HCT116 (cell line): ENCODE results near the gene HECTD2. TPM values are rescaled to one million over a fixed set of nuclear protein-coding genes. Genes with fewer than 3 reads are reported as not detected.

Source experiments
- ATAC-seq: fragments of 200-7000 bp; cut with Tn5 transposase; 2 replicates; pipeline ENCODE4 v1.9.1; 2020; ENCODE audit warnings: mild to moderate bottlenecking, moderate library complexity
- BruUV-seq: library from RNA; stranded (reverse); fragments of 400-500 nt; replicated peaks from 2 replicates; lab custom pipeline; 2021; lab: Mats Ljungman, UMichigan
- CTCF ChIA-PET: fragments of 300-600 bp; sonication (Branson Sonifier 250); formaldehyde crosslinking; loops from one replicate; lab custom pipeline; 2021; ENCODE audit warnings: antibody characterized with exemption; lab: Charles Lee
- POLR2A ChIA-PET: fragments of 300-600, 350-600 bp; sonication (Branson Sonifier 250); formaldehyde crosslinking; loops from one replicate; lab custom pipeline; 2021; ENCODE audit warnings: antibody characterized with exemption; lab: Charles Lee
- RAD21 ChIA-PET, 2 experiments: fragments of 300-600 bp; sonication (Branson Sonifier 250); formaldehyde crosslinking; loops; one replicate each; lab custom pipeline; 2023; ENCODE audit warnings: low total read pairs in 2 of 2; ENCODE audit not compliant: uncharacterized antibody in 2 of 2, unreplicated experiment in 2 of 2, low non-redundant PET in 1 of 2; lab: Charles Lee
- DNase-seq: peaks from one replicate; pipeline ENCODE4 v3.0.0-alpha.2; 2010; ENCODE audit warnings: low read depth, low spot score
- H2AFZ ChIP-seq: fragments of 200-600 bp; shearing (Covaris generic), sonication (generic); 2 replicates; pipeline ENCODE4 v1.6.1; 2017; ENCODE audit warnings: low read depth, mixed run types, mixed read lengths, antibody characterized with exemption, low read length; ENCODE audit not compliant: poor library complexity, severe bottlenecking
- H3K27ac ChIP-seq: 2 replicates; pipeline ENCODE4 v1.5.1; 2012; ENCODE audit warnings: low read depth, low read length
- H3K27me3 ChIP-seq: fragments of 200-600 bp; sonication (generic); 2 replicates; pipeline ENCODE4 v1.6.1; 2016; ENCODE audit warnings: mixed run types, low read length, mixed read lengths; ENCODE audit not compliant: insufficient read depth
- H3K36me3 ChIP-seq, 2 experiments: fragments of 200-500 bp in 1 of 2; fragments of 200-600 bp in 1 of 2; sonication (Bioruptor generic) in 1 of 2; sonication (generic) in 1 of 2; 2 replicates each; pipeline versions ENCODE4 v1.5.1 to v1.6.1; 2014 to 2016; ENCODE audit warnings: low read length in 2 of 2, inconsistent platforms in 1 of 2, mixed read lengths in 1 of 2, mixed run types in 1 of 2; ENCODE audit not compliant: insufficient read depth in 2 of 2, control insufficient read depth in 1 of 2
- H3K4me1 ChIP-seq, 2 experiments: fragments of 200-600 bp in 1 of 2; sonication (generic) in 1 of 2; 2 replicates each; pipeline versions ENCODE4 v1.5.1 to v1.6.1; 2012 to 2017; ENCODE audit warnings: low read length in 2 of 2, inconsistent platforms in 1 of 2, mild to moderate bottlenecking in 1 of 2, mixed read lengths in 1 of 2, mixed run types in 1 of 2, moderate library complexity in 1 of 2; ENCODE audit not compliant: insufficient read depth in 2 of 2, control insufficient read depth in 1 of 2
- H3K4me2 ChIP-seq: fragments of 200-600 bp; sonication (generic); 2 replicates; pipeline ENCODE4 v1.6.1; 2017; ENCODE audit warnings: mixed run types, low read length, mixed read lengths
- H3K4me3 ChIP-seq, 2 experiments: fragments of 200-600 bp in 1 of 2; sonication (generic) in 1 of 2; replicated peaks in 1 of 2; 2 replicates each; pipeline ENCODE4 v1.5.1; 2011 to 2016; ENCODE audit warnings: low read length in 2 of 2, control low read depth in 1 of 2, low read depth in 1 of 2, mild to moderate bottlenecking in 1 of 2, mixed read lengths in 1 of 2, mixed run types in 1 of 2
- H3K79me2 ChIP-seq: fragments of 200-600 bp; sonication (generic); 2 replicates; pipeline ENCODE4 v1.6.1; 2017; ENCODE audit warnings: mild to moderate bottlenecking, mixed run types, low read length, moderate library complexity, mixed read lengths; ENCODE audit not compliant: insufficient read depth
- H3K9ac ChIP-seq: fragments of 200-600 bp; sonication (generic); 2 replicates; pipeline ENCODE4 v1.6.1; 2016; ENCODE audit warnings: low read length, mixed read lengths
- H3K9me2 ChIP-seq: fragments of 200-600 bp; sonication (generic), shearing (Covaris generic); 2 replicates; pipeline ENCODE4 v1.6.1; 2017; ENCODE audit warnings: mixed run types, mild to moderate bottlenecking, moderate library complexity; ENCODE audit not compliant: insufficient read depth
- H3K9me3 ChIP-seq, 2 experiments: fragments of 200-500 bp in 1 of 2; fragments of 200-600 bp in 1 of 2; sonication (Bioruptor generic) in 1 of 2; sonication (generic) in 1 of 2; 2 replicates each; pipeline ENCODE4 v1.6.1; 2014 to 2017; ENCODE audit warnings: low read length in 2 of 2, mixed read lengths in 2 of 2, inconsistent platforms in 1 of 2, low read depth in 1 of 2, mild to moderate bottlenecking in 1 of 2, mixed run types in 1 of 2, moderate library complexity in 1 of 2; ENCODE audit not compliant: control insufficient read depth in 1 of 2, insufficient read depth in 1 of 2
- H4K20me1 ChIP-seq: fragments of 200-600 bp; sonication (generic), shearing (Covaris generic); 2 replicates; pipeline ENCODE4 v1.6.1; 2017; ENCODE audit warnings: mixed run types, mild to moderate bottlenecking, moderate library complexity; ENCODE audit not compliant: insufficient read depth
- CTCF ChIP-seq, 3 experiments: fragments of 200-600 bp in 1 of 3; sonication (generic) in 1 of 3; IDR thresholded peaks in 2 of 3; conservative IDR thresholded peaks in 1 of 3; 2 replicates each; pipeline ENCODE4 v1.5.1; 2012 to 2017; ENCODE audit warnings: low read depth in 2 of 3, low read length in 2 of 3, antibody characterized with exemption in 1 of 3, borderline replicate concordance in 1 of 3, control low read depth in 1 of 3, mild to moderate bottlenecking in 1 of 3, mixed read lengths in 1 of 3, mixed run types in 1 of 3, moderate library complexity in 1 of 3; ENCODE audit not compliant: insufficient read depth in 1 of 3
- ELF1 ChIP-seq: IDR thresholded peaks from 2 replicates; pipeline ENCODE4 v1.6.1; 2012; ENCODE audit warnings: low read depth, borderline replicate concordance
- JUND ChIP-seq: IDR thresholded peaks from 2 replicates; pipeline ENCODE4 v1.6.1; 2012
- RAD21 ChIP-seq: IDR thresholded peaks from 2 replicates; pipeline ENCODE4 v1.6.1; 2012; ENCODE audit warnings: low read depth, mild to moderate bottlenecking
- SIN3A ChIP-seq: IDR thresholded peaks from 2 replicates; pipeline ENCODE4 v1.6.1; 2012; ENCODE audit warnings: low read depth
- ZBTB33 ChIP-seq: IDR thresholded peaks from 2 replicates; pipeline ENCODE4 v1.6.1; 2011; ENCODE audit warnings: mild to moderate bottlenecking, low read length, moderate library complexity; ENCODE audit not compliant: insufficient replicate concordance; ENCODE audit errors: extremely low read depth
- intact Hi-C: fragments of 100-400 bp; cut with micrococcal nuclease; formaldehyde crosslinking; loops from 2 replicates; pipeline ENCODE4 v1.10.0; 2022
- total RNA-seq: library from RNA; stranded (reverse); gene quantifications from one replicate; pipeline ENCODE4 v1.2.1, GENCODE V29; 2021; ENCODE audit not compliant: unreplicated experiment

The HECTD2 gene
- total RNA-seq, 1 experiment from 2014 or later: 3.0 TPM

- H3K27me3 ChIP-seq: no peaks in the 10 kb centered on the region
- intact Hi-C loops: no loop called here
These were observed 1.5 kb downstream of the HECTD2 start for GRCh38 chr10:91411621-91412020.

GRCh38 chr10:91412354-91413087 is 2.4 kb downstream of the HECTD2 start:
- TF ChIP-seq ZBTB33: no peak
- no peak for TF ChIP-seq CTCF (IDR thresholded peaks at IDR 0.05 in 2 of 3, conservative IDR thresholded peaks at IDR 0.05 in 1 of 3; ENCODE audit: borderline replicate concordance in 1 of 3, insufficient read depth in 1 of 3, low read depth in 2 of 3, low read length in 2 of 3)
- TF ChIP-seq ELF1: no peak
- no peak for TF ChIP-seq JUND
- Histone ChIP-seq H3K27ac (no peak overlapping the region), H3K9me2 (no peaks in the 10 kb centered on the region), H3K4me2 (no peak overlapping the region), H3K27me3 (no peaks in the 10 kb centered on the region), H3K9me3 (no peaks in the 10 kb centered on the region), H4K20me1 (no peaks in the 10 kb centered on the region), H2AFZ (no peak overlapping the region), H3K4me3 (no peak overlapping the region), H3K4me1 (peaks cover 5 to 19% of the 10 kb centered on the region in 2 experiments; a peak in 3 of 4 replicates), H3K9ac (no peak overlapping the region), H3K79me2 (peaks cover 20% of the 10 kb centered on the region), H3K36me3 (no peaks in the 10 kb centered on the region)
- no TSS peak for BruUV-seq
- DNase-seq (no peak), ATAC-seq (no peak)
- ChIA-PET CTCF (interaction anchor here (0.8 to 1.1 kb wide), 2 partner anchors 114 to 116 kb away, joined by 3 read pairs; no protein-coding TSS in a partner anchor), POLR2A (no interaction called here), RAD21 (no interaction called here)
- intact Hi-C loops: no loop called here

More at GRCh38 chr10:91411621-91412020, 1.5 kb downstream of the HECTD2 start:
- H3K27ac ChIP-seq: no peak overlapping the region
- TF ChIP-seq RAD21 (0 out of 2 replicates have a peak, but pooled peaks have one; percentile 3), SIN3A (no peak)
- H3K9me2 ChIP-seq: no peaks in the 10 kb centered on the region
- no TSS peak for BruUV-seq
- no peaks in the 10 kb centered on the region for H3K36me3 ChIP-seq
- ChIA-PET POLR2A (no interaction called here), RAD21 (no interaction called here), CTCF (no interaction called here)
- DNase-seq: no peak
- peak overlapping the region; percentile 99 for H3K4me2 ChIP-seq
- no peak overlapping the region for H3K4me3 ChIP-seq
- H3K4me1 ChIP-seq: peaks cover 5 to 19% of the 10 kb centered on the region in 2 experiments; a peak in 3 of 4 replicates
- H2AFZ ChIP-seq: no peak overlapping the region
- no peak overlapping the region for H3K9ac ChIP-seq
- no peak for ATAC-seq
- no peaks in the 10 kb centered on the region for H3K9me3 ChIP-seq
- H3K79me2 ChIP-seq: peaks cover 20% of the 10 kb centered on the region
- H4K20me1 ChIP-seq: no peaks in the 10 kb centered on the region
